Esophagus muscularis mucosa (tissue), 4 donors: Measurements from ENCODE around the gene REC114.

ENCODE experiments used
- EP300 ChIP-seq: sonication (generic); formaldehyde crosslinking; IDR thresholded peaks from one replicate; pipeline ENCODE4 v1.6.1; 2017; ENCODE audit warnings: antibody characterized with exemption
- POLR2A ChIP-seq: fragments of 450-650 bp; IDR thresholded peaks from one replicate; pipeline ENCODE4 v1.6.1; 2017; ENCODE audit warnings: antibody characterized with exemption, moderate library complexity, mild to moderate bottlenecking, low read depth
- POLR2AphosphoS5 ChIP-seq, 2 donors: sonication (generic); formaldehyde crosslinking; IDR thresholded peaks; one replicate each; pipeline ENCODE4 v1.6.1; 2017; ENCODE audit warnings: antibody characterized with exemption in 2 of 2
- TF ChIP-seq, protein P1 (sequence below), 3 experiments: fragments of 200-600 bp in 2 of 3; fragments of 450-650 bp in 1 of 3; sonication (generic) in 2 of 3; IDR thresholded peaks; one replicate each; pipeline ENCODE4 v1.5.1; 2017 to 2019; ENCODE audit warnings: antibody characterized with exemption in 3 of 3, mild to moderate bottlenecking in 2 of 3, moderate library complexity in 1 of 3

DNA sequence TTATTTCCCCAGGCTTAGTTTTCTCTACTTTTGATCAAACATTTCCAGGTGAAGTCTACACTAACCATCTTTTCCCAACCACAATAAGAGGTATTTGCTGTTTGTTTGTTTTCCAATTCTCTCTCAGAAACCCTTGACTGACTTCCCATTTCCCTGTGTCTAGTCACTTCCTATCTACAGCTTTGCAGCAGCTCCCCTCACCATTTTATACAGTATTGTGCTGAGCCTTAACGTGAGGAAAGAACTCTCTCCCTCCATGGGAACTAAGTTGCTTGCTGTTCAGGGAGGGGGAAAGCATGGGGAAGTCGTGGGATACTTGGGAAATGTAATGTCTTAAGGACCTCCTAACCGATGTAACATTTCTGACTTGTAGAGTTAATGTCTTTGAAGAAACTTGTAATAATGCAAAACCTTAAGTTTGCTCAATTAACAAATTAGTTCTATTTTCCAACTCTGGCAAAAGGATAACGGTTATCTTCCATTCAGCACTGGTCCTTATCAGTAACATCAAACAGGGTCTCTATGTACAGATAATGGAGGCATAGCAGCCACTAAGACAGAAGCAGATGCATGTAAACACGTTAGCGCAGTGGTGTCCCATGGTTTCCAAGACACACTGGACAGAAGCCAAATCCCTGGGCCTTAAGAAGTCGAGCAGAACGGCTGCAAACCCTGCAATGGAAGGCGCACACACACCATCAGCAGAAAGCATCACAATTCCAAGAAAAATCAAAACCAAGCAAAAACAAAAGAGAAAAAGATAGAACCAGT is 150.5 kb downstream of the REC114 start:
- TF ChIP-seq POLR2A (no peak), POLR2AphosphoS5 (IDR thresholded peaks at IDR 0.05) (no peak), EP300 (no peak)
- TF ChIP-seq, protein P1, sequence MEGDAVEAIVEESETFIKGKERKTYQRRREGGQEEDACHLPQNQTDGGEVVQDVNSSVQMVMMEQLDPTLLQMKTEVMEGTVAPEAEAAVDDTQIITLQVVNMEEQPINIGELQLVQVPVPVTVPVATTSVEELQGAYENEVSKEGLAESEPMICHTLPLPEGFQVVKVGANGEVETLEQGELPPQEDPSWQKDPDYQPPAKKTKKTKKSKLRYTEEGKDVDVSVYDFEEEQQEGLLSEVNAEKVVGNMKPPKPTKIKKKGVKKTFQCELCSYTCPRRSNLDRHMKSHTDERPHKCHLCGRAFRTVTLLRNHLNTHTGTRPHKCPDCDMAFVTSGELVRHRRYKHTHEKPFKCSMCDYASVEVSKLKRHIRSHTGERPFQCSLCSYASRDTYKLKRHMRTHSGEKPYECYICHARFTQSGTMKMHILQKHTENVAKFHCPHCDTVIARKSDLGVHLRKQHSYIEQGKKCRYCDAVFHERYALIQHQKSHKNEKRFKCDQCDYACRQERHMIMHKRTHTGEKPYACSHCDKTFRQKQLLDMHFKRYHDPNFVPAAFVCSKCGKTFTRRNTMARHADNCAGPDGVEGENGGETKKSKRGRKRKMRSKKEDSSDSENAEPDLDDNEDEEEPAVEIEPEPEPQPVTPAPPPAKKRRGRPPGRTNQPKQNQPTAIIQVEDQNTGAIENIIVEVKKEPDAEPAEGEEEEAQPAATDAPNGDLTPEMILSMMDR (IDR thresholded peaks at IDR 0.05) = no peak
